Neural progenitor cell (in vitro differentiated cells): ENCODE results near the gene RAD23B.

Source experiments
- CTCF ChIP-seq: fragments of 200-600 bp; sonication (generic); IDR thresholded peaks from 2 replicates; pipeline ENCODE4 v1.5.1; 2017; ENCODE audit warnings: antibody characterized with exemption, mild to moderate bottlenecking
- EZH2 ChIP-seq: fragments of 200-600 bp; sonication (generic); IDR thresholded peaks from 2 replicates; pipeline ENCODE4 v1.6.1; 2017; ENCODE audit warnings: antibody characterized with exemption, mild to moderate bottlenecking, moderate library complexity
- EZH2phosphoT487 ChIP-seq: fragments of 200-600 bp; sonication (generic); IDR thresholded peaks from 2 replicates; pipeline ENCODE4 v1.6.1; 2017; ENCODE audit warnings: antibody characterized with exemption

GRCh38 chr9:107281184-107281583, 1.9 kb upstream of the RAD23B start:
- TF ChIP-seq EZH2 (no peak), CTCF (no peak), EZH2phosphoT487 (no peak)
